GM19372 (cell line): ENCODE results near the gene SHC3.

Experiments used
- ATAC-seq: cut with Tn5 transposase; IDR thresholded peaks from one replicate; pipeline ENCODE4 v1.9.1; 2021; ENCODE audit warnings: mild to moderate bottlenecking, low read depth, moderate library complexity; ENCODE audit not compliant: unreplicated experiment

SHC3 gene

DNA sequence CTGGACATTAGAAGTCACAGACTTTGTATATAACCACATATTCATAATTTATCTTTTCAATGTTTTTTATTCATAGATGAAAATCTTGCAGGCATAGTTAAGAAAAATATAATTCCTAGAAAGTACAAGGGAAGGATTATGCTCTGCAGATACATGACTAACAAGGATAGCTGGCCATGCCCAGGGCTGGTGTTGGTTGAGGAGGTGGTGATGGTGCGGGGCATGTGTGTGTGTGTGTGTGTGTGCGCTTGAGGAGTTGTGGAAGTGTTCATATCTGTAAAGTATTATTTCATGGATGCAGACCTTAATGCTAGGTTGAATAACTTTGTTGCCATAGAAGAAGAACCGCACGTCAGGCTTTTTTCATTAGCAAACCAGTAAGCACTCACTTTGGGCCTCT is 186.1 kb downstream of the SHC3 start:
- ATAC-seq: no peak

DNA sequence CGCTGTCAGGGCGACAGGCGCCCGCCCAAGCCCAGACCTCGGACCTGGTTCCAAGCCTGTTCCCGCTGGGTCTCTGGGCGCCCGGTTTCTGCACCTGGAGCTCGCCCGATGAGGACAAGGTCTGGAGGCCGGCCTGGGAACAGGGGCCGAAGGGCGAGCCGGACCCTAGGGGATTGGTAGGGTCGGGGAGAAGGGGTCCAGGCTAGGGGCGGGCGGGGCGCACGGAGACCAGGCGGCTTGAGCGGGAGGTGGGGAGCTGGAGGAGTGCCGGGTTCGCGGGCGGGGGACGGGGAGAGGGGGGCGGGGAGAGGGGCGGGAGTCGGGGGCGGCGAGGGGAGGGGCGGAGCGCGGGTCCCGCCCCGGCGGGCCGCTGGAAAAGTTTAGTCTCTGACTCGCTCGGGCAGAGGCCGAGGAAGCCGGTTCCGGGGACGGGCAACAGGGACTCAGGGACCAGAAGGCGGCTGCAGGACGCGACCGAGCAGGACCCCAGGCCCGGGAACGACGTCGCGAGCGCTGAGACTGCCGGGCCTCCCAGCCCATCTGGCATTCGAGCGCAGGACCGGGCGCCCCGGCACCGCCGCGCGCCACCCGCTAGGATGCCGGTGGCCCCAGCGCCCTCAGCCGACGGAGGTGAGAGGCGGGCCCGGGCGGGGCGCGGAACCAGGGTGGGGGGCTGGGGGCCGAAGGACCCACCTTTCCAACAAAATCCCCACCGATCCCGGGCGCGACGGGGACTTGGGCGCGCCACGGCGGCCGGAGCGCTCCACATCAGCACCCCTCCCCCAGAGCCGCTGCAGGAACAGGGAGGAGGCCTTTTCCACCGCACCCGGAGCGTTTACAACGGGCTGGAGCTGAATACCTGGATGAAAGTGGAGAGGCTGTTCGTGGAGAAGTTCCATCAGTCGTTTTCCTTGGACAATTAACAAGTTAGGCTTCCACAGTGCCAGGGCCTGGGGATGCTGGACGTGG is 187.3 kb downstream of the SHC3 start, which contains the start of gene S1PR3:
S1PR3 (plus strand) TSS at position 403 of the 969 bp plus-strand sequence. CDS start 9,733 bp downstream, outside the sequence.
- ATAC-seq: no peak

DNA sequence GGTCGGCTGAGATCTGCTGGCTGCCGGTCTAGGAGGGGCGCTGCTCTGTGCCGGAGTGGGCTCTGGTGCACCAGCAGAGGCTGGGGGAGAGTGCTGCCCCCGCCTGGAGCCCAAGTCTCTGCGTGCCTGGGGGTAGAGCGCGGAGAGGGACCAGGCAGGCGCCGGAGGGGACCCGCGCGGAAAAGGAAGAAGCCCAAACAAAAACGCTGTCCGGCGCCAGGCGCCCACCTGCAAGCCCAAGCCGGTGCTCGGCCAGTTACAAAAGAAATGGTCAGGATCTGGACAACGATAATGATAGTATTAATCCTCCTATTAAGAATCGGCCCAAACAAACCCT is 187.9 kb downstream of the SHC3 start:
- no peak for ATAC-seq

DNA sequence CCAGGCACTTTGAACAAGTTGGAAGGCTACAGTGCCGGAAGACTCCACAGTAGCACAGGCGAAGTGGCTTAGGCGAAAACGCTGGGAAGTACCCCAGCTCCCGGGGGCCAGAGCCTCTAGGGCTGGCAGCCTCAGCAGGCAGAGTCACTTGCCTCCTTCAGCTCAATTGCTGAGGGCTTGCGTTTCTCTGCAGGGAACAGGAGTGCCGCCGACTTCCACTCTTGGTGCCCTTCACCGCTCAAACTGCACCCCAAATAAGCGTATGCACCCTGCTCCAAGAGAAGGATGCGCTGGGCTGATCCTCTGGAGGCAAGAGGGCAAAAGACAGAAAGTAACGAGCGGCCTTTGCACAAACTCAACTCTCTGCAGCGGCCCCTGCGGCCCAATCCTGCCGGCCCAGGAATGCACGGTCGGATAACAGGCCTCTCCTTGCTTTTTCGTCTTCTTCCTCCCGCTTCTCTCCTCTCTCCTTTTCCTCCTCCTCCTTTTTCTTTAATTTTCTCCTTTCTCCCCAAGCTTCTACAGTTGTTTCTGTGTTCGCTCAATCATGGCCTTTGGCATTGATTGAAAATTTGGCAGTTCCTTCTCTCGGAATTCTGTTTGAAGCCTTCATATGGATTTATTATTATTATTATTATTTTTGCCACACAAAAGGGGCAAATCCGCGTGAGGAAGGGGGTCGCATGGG is 188.4 kb downstream of the SHC3 start:
- no peak for ATAC-seq

- ATAC-seq: no peak
These were observed 189.6 kb downstream of the SHC3 start for GRCh38 chr9:88988796-88989641.

GRCh38 chr9:88987661-88988060 is 191.0 kb downstream of the SHC3 start:
- ATAC-seq: no peak

- no peak for ATAC-seq
These were observed 191.8 kb downstream of the SHC3 start for GRCh38 chr9:88986776-88987175.

- ATAC-seq: no peak
These were observed 193.0 kb downstream of the SHC3 start for GRCh38 chr9:88985616-88986015.

- ATAC-seq: no peak
These were observed 194.1 kb downstream of the SHC3 start for GRCh38 chr9:88984543-88984883.

- no peak for ATAC-seq
These were observed 194.6 kb downstream of the SHC3 start for GRCh38 chr9:88983865-88984542.

- no peak for ATAC-seq
These were observed 197.8 kb downstream of the SHC3 start for GRCh38 chr9:88980740-88981203.

- no peak for ATAC-seq
These were observed 198.8 kb downstream of the SHC3 start for GRCh38 chr9:88979791-88980190.

GRCh38 chr9:88979021-88979420 is 199.6 kb downstream of the SHC3 start:
- ATAC-seq: no peak

DNA sequence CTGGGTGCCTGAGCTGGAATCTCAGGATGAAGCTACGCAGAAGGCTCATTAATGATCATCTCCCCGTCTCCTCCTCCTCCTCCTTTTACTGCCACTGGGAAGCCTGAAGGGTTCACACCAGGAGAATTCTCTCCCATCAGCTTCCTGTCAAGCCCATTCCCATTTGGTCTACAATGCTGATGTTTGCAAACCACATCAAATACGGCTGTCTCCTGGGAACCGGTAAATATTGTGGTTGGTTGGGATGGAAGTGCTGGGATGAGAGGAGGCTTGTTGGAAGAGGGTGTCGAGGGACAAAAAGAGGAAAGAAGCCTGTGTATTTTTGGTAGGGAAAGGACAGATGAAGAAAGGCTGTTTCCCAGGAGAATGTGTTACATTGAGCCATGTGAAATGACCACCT is 200.6 kb downstream of the SHC3 start:
- ATAC-seq: no peak

DNA sequence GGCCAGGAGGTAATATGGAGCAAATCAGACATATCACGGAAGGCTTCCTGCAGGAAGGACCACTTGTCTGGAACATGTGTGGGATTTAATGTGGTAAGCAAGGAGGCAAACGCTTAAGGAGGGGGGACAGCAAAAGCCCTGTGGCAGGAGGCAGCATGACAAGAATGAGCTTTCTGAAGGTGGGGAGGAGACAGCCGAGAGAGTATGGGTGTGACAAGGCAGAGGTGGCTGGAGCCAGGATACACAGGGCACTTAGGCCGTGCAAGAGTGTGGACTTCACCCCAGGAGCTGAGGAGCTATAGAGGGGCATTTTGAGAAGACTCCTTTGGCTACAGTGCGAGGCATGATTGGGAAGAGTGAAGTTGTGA is 201.7 kb downstream of the SHC3 start:
- ATAC-seq: no peak

DNA sequence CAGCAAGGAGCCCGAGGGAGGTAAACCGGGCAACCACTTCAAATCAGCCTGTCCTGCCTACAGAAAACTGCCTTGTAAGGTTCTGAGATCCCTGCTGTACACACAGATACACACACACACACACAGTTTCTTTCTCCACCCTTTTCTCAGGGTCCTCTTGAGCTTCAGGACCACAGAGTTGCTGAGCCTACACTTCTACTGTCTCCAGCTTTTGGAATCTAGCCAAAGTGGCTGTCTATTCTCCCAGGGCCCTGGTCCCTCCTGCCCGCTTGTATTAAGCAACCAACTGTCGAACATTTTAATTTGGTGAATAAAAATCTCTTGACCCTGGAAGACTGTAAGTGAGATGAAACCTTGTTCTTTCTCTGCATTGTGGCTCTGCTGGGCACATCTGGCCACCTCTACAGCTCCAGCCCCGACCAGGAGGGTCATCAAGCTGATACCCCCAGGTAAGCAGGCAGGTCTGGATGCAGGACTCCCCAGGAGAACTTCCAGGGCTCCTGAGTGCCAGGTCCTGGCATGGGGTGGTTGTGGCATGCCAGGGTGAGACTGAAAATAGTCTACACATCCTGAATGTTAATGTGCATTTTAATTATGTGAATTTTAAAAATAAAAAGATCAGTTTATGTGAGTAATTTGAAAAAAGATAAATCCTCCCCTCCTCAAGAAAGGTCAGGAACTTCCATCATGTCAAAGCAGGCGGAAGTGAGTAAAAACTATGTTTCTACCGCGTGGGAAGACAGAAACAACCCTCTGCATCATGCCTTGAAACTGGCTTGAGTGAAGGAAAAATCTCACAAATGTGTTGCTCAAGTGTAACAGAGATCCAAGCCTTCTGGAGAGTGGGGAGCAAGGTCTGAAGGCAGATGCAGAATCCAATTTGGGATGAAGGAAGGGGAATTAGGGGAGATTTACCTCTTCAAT is 202.4 kb downstream of the SHC3 start:
- ATAC-seq: no peak

DNA sequence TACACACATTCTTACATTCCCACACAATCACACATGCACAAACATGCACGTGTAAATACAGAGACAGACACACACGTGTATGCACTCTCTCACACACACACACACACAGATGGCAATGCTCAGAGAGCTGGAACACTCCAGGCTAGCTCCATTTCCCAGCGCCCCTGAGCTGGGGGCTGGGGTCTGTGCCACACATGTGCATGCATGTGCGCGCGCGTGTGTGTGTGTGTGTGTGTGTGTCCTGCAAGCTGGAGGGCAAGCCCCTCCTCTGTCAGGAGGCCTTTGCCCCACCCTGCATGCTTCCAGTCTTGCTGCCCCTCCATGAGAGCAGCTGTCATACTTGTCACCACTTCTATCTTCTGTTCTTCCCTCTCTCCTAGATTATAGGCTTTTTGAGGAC is 204.0 kb downstream of the SHC3 start:
- no peak for ATAC-seq

DNA sequence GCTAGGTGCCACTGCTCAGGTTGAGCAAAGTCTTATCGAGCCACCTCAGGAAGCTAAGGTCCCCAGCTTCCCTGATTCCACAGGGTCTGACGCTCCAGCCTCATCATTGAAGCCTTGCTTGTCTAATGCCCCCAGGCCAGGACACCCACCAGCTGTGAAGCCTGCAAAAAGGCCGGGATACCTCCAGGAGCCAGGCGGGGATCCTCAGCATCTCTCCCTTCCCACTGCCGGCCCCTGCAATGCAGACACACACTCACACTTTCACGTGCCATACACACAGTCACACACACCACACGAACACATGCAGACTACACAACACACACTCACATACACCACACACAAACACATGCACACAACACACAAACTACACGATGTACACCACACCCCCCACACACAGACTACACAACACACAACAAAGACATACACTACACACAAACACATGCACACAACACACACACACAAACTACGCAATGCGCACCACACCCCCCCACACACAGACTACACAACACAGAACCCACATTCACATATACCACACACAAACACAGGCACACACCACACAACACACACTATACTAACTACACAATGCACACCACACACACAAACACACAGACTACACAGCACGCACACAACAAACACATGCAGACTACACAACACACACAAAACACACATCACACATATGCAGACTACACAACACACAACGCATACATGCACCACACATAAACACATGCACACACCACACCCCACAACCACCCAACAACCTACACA is 205.2 kb downstream of the SHC3 start:
- ATAC-seq: no peak

- no peak for ATAC-seq
These were observed 206.2 kb downstream of the SHC3 start for GRCh38 chr9:88972401-88972800.
